ENCODE results near the gene MBNL2. TPM values are rescaled to one million over a fixed set of nuclear protein-coding genes. Genes with fewer than 3 reads are reported as not detected.

MBNL2 gene
- total and polyA plus RNA-seq, 2 of the 4 experiments (the other 2 are of a cell fraction): 26.9 to 103 TPM

DNA sequence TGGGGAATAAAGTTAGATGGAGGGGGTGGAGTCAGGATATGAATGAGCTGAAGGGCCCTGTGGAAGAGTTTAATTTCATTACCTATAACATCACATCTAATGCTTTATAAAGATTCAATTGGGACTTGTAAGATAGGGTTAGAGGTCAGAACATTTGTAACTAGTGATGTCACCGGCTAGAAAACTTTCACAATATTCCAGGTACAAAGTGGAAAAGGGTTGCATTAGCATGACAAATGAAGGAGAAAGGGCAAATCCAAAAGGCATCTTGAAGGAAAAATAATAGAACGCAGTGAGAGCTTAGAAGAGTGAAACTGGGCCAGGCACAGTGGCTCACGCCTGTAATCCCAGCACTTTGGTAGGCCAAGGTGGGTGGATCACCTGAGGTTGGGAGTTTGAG, 7.6 kb downstream of the MBNL2 start:
- POLR2A ChIA-PET (ENCODE audit: unreplicated experiment): no interaction called here
- Histone ChIP-seq H3K9me3 (ENCODE audit: control insufficient read depth, insufficient read depth, low read length) (no peaks in the 10 kb centered on the region), H3K4me2 (ENCODE audit: low read depth, low read length) (no peak overlapping the region), H2AK5ac (ENCODE audit: low read depth, low read length) (no peak overlapping the region), H2BK20ac (ENCODE audit: low read depth, low read length) (no peak overlapping the region), H3K4me3 (ENCODE audit: insufficient read depth, low read depth, low read length) (no peak overlapping the region), H2BK15ac (ENCODE audit: low read depth, low read length) (no peak overlapping the region), H3K18ac (ENCODE audit: low read depth, low read length) (no peak overlapping the region), H3K4ac (ENCODE audit: low read depth, low read length) (no peak overlapping the region), H3K4me1 (ENCODE audit: control insufficient read depth, insufficient read depth, low read length) (peaks cover 29% of the 10 kb centered on the region), H3K27ac (ENCODE audit: insufficient read depth, low read length) (no peak overlapping the region), H4K8ac (ENCODE audit: low read depth in 2 of 2, low read length in 2 of 2) (no peak overlapping the region), H3K36me3 (ENCODE audit: control insufficient read depth, insufficient read depth, low read length) (peaks cover 9% of the 10 kb centered on the region), H3K27me3 (ENCODE audit: control insufficient read depth, insufficient read depth, low read length) (no peaks in the 10 kb centered on the region), H4K5ac (ENCODE audit: low read depth, low read length) (no peak overlapping the region), H2AK9ac (replicated peaks; ENCODE audit: low read depth, low read length, poor library complexity) (no peak overlapping the region), H2AFZ (replicated peaks; ENCODE audit: low read length, poor library complexity) (no peak overlapping the region), H2BK120ac (ENCODE audit: low read depth, low read length) (no peak overlapping the region), H4K91ac (ENCODE audit: insufficient read depth, low read depth, low read length) (no peak overlapping the region), H3K14ac (replicated peaks; ENCODE audit: low read depth, low read length) (no peak overlapping the region), H2BK5ac (ENCODE audit: low read depth, low read length, poor library complexity, severe bottlenecking) (no peak overlapping the region), H4K20me1 (ENCODE audit: insufficient read depth, low read length) (peaks cover 88% of the 10 kb centered on the region), H3K79me1 (ENCODE audit: low read depth in 1 of 2, low read length in 2 of 2) (peaks cover 18 to 85% of the 10 kb centered on the region in 2 experiments), H3K9ac (ENCODE audit: low read depth, low read length) (no peak overlapping the region), H3K9me1 (ENCODE audit: insufficient read depth, low read length) (peaks cover 34% of the 10 kb centered on the region), H3K23ac (ENCODE audit: low read depth, low read length) (no peak overlapping the region), H3K56ac (ENCODE audit: extremely low read depth, insufficient read depth, low read length) (no peak overlapping the region)
- BruUV-seq (replicated peaks): no TSS peak
- ATAC-seq (ENCODE audit: low read depth): no peak
- dilution Hi-C loops (cut with HindIII; ENCODE audit: low sequenced_read_pairs, unreplicated experiment) (no loop called here), in situ Hi-C loops (cut with MboI; ENCODE audit: low sequenced_read_pairs) (loop anchor here (10.0 kb wide), 1 partner anchor 115 kb away; no protein-coding TSS in a partner anchor), intact Hi-C loops (cut with micrococcal nuclease) (no loop called here)
- no CpG with 5 or more reads among the region's 3 CpGs for WGBS, 2 experiments (ENCODE audit: extremely low coverage in 2 of 2, insufficient read length in 1 of 2)
- TF ChIP-seq RFX5 (IDR thresholded peaks at IDR 0.05; ENCODE audit: low read depth, low read length): no peak
- TF ChIP-seq MAFK (IDR thresholded peaks at IDR 0.05; ENCODE audit: low read depth, low read length): no peak
- TF ChIP-seq, protein P1, sequence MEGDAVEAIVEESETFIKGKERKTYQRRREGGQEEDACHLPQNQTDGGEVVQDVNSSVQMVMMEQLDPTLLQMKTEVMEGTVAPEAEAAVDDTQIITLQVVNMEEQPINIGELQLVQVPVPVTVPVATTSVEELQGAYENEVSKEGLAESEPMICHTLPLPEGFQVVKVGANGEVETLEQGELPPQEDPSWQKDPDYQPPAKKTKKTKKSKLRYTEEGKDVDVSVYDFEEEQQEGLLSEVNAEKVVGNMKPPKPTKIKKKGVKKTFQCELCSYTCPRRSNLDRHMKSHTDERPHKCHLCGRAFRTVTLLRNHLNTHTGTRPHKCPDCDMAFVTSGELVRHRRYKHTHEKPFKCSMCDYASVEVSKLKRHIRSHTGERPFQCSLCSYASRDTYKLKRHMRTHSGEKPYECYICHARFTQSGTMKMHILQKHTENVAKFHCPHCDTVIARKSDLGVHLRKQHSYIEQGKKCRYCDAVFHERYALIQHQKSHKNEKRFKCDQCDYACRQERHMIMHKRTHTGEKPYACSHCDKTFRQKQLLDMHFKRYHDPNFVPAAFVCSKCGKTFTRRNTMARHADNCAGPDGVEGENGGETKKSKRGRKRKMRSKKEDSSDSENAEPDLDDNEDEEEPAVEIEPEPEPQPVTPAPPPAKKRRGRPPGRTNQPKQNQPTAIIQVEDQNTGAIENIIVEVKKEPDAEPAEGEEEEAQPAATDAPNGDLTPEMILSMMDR (conservative IDR thresholded peaks at IDR 0.05; ENCODE audit: low read depth, low read length): no peak
- TF ChIP-seq CHD1 (IDR thresholded peaks at IDR 0.05; ENCODE audit: low read depth, low read length): no peak
- TF ChIP-seq CEBPB (IDR thresholded peaks at IDR 0.05; ENCODE audit: low read depth, low read length): no peak
- TF ChIP-seq MXI1 (IDR thresholded peaks at IDR 0.05; ENCODE audit: borderline replicate concordance, low read depth, low read length): no peak
- no peak for TF ChIP-seq RAD21 (IDR thresholded peaks at IDR 0.05; ENCODE audit: low read length)
- TF ChIP-seq MAZ (IDR thresholded peaks at IDR 0.05; ENCODE audit: borderline replicate concordance, low read depth, low read length): no peak
- TF ChIP-seq BHLHE40 (IDR thresholded peaks at IDR 0.05; ENCODE audit: low read depth, low read length): no peak
- no peak for TF ChIP-seq POLR2A (IDR thresholded peaks at IDR 0.05; ENCODE audit: low read depth, low read length)
- no peak for TF ChIP-seq SMC3 (IDR thresholded peaks at IDR 0.05; ENCODE audit: low read depth, low read length)
- TF ChIP-seq, protein P2, sequence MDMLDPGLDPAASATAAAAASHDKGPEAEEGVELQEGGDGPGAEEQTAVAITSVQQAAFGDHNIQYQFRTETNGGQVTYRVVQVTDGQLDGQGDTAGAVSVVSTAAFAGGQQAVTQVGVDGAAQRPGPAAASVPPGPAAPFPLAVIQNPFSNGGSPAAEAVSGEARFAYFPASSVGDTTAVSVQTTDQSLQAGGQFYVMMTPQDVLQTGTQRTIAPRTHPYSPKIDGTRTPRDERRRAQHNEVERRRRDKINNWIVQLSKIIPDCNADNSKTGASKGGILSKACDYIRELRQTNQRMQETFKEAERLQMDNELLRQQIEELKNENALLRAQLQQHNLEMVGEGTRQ (IDR thresholded peaks at IDR 0.05; ENCODE audit: low read depth, low read length): no peak
- no peak for TF ChIP-seq FOS (IDR thresholded peaks at IDR 0.05; ENCODE audit: low read depth, low read length)
- DNase-seq: no peak
- CTCF ChIA-PET: interaction anchor here (1.2 kb wide), 1 partner anchor 15 kb away, joined by 3 read pairs; no protein-coding TSS in a partner anchor

All from IMR-90 (cell line).